H1 (cell line): ENCODE data around the gene CXCL12. TPM values are rescaled to one million over a fixed set of nuclear protein-coding genes. Genes with fewer than 3 reads are reported as not detected.

ENCODE experiments used
- CTCF ChIA-PET: fragments of 300-600 bp; sonication (Branson Sonifier 250); formaldehyde crosslinking; loops from one replicate; lab custom pipeline; 2021; ENCODE audit not compliant: partially characterized antibody; lab: Charles Lee
- POLR2A ChIA-PET: fragments of 300-600 bp; sonication (Branson Sonifier 250); formaldehyde crosslinking; loops from one replicate; lab custom pipeline; 2021; ENCODE audit warnings: inconsistent platforms; ENCODE audit not compliant: partially characterized antibody; lab: Charles Lee
- DNase-seq, 2 experiments: peaks; one replicate each; pipeline versions ENCODE4 v3.0.0 to v3.0.0-alpha.2; 2010 to 2022; ENCODE audit warnings: low spot score in 2 of 2, low read depth in 1 of 2, mixed read lengths in 1 of 2
- FAIRE-seq: peaks from 2 replicates; lab custom pipeline; 2011; peaks lifted over from hg19 to GRCh38; lab: Jason Lieb, UNC
- H2AFZ ChIP-seq: 2 replicates; pipeline ENCODE4 v1.8.1; 2012; ENCODE audit warnings: low read length, inconsistent platforms
- H2AK5ac ChIP-seq: 2 replicates; pipeline ENCODE4 v1.6.1; 2013; ENCODE audit warnings: low read depth, low read length
- H2BK120ac ChIP-seq: replicated peaks from 2 replicates; pipeline ENCODE3; 2013; ENCODE audit warnings: low read depth, low read length, inconsistent platforms
- H2BK12ac ChIP-seq: 2 replicates; pipeline ENCODE4 v1.6.1; 2013; ENCODE audit warnings: low read depth, low read length
- H2BK15ac ChIP-seq: 2 replicates; pipeline ENCODE4 v1.6.1; 2013; ENCODE audit warnings: low read length
- H2BK20ac ChIP-seq: 2 replicates; pipeline ENCODE4 v1.6.1; 2013; ENCODE audit warnings: low read length
- H2BK5ac ChIP-seq: 2 replicates; pipeline ENCODE4 v1.6.1; 2013; ENCODE audit warnings: low read depth, low read length
- H3K14ac ChIP-seq: 2 replicates; pipeline ENCODE4 v1.6.1; 2013; ENCODE audit warnings: inconsistent platforms; ENCODE audit not compliant: insufficient read length
- H3K18ac ChIP-seq: 2 replicates; pipeline ENCODE4 v1.6.1; 2013; ENCODE audit warnings: low read length; ENCODE audit errors: extremely low read depth
- H3K23ac ChIP-seq: 2 replicates; pipeline ENCODE4 v1.6.1; 2013; ENCODE audit warnings: inconsistent platforms; ENCODE audit not compliant: insufficient read length
- H3K23me2 ChIP-seq: 2 replicates; pipeline ENCODE4 v1.6.1; 2013; ENCODE audit warnings: low read depth, low read length
- H3K27ac ChIP-seq: 2 replicates; pipeline ENCODE4 v1.6.1; 2011; ENCODE audit warnings: low read depth, low read length, inconsistent platforms
- H3K27me3 ChIP-seq, 4 experiments: replicated peaks in 1 of 4; 1 replicate in 1 of 4; 2 replicates in 3 of 4; pipeline versions ENCODE4 v1.6.1 to v1.8.1; 2011 to 2013; ENCODE audit warnings: low read length in 3 of 4, mild to moderate bottlenecking in 3 of 4, inconsistent platforms in 2 of 4, mixed read lengths in 2 of 4, moderate library complexity in 1 of 4; ENCODE audit not compliant: control insufficient read depth in 3 of 4, insufficient read depth in 3 of 4; ENCODE audit errors: extremely low read depth in 1 of 4
- H3K36me3 ChIP-seq, 4 experiments: 2 replicates each; pipeline versions ENCODE4 v1.6.1 to v1.8.1; 2011 to 2013; ENCODE audit warnings: mild to moderate bottlenecking in 4 of 4, low read length in 3 of 4, moderate library complexity in 2 of 4, control low read depth in 1 of 4, inconsistent platforms in 1 of 4; ENCODE audit not compliant: insufficient read depth in 4 of 4, control insufficient read depth in 2 of 4
- H3K4ac ChIP-seq: replicated peaks from 2 replicates; pipeline ENCODE3; 2013; ENCODE audit warnings: low read length, low read depth, mixed read lengths, inconsistent platforms; ENCODE audit not compliant: insufficient read length
- H3K4me1 ChIP-seq, 4 experiments: replicated peaks in 1 of 4; 1 replicate in 1 of 4; 2 replicates in 3 of 4; pipeline versions ENCODE4 v1.6.1 to v1.8.1; 2011 to 2013; ENCODE audit warnings: low read length in 3 of 4, inconsistent platforms in 2 of 4, mixed read lengths in 1 of 4; ENCODE audit not compliant: insufficient read depth in 4 of 4, control insufficient read depth in 3 of 4
- H3K4me2 ChIP-seq, 2 experiments: 2 replicates each; pipeline versions ENCODE4 v1.6.1 to v1.8.1; 2011 to 2013; ENCODE audit warnings: low read depth in 2 of 2, low read length in 2 of 2, control low read depth in 1 of 2, inconsistent platforms in 1 of 2, mild to moderate bottlenecking in 1 of 2; ENCODE audit not compliant: insufficient read depth in 1 of 2
- H3K4me3 ChIP-seq, 4 experiments: fragments of 200-600, 300-600 bp in 1 of 4; sonication (generic), shearing (Covaris generic), sonication (Bioruptor Twin) in 1 of 4; 2 replicates each; pipeline versions ENCODE4 v1.5.1 to v1.8.1; 2011 to 2016; ENCODE audit warnings: low read length in 4 of 4, low read depth in 3 of 4, control low read depth in 2 of 4, inconsistent platforms in 2 of 4, mild to moderate bottlenecking in 2 of 4, mixed read lengths in 1 of 4, moderate library complexity in 1 of 4; ENCODE audit not compliant: insufficient read depth in 2 of 4; ENCODE audit errors: extremely low read depth in 1 of 4
- H3K56ac ChIP-seq: replicated peaks from 2 replicates; pipeline ENCODE3; 2013; ENCODE audit warnings: low read depth, mild to moderate bottlenecking, mixed read lengths, low read length, inconsistent platforms; ENCODE audit not compliant: insufficient read length
- H3K79me1 ChIP-seq: 2 replicates; pipeline ENCODE4 v1.6.1; 2013; ENCODE audit warnings: low read depth, low read length, control low read depth
- H3K79me2 ChIP-seq, 2 experiments: 2 replicates each; pipeline versions ENCODE4 v1.6.1 to v1.8.1; 2012 to 2013; ENCODE audit warnings: low read length in 2 of 2, mild to moderate bottlenecking in 2 of 2, inconsistent platforms in 1 of 2; ENCODE audit not compliant: insufficient read depth in 2 of 2, control insufficient read depth in 1 of 2
- H3K9ac ChIP-seq, 4 experiments: replicated peaks in 1 of 4; 1 replicate in 1 of 4; 2 replicates in 3 of 4; pipeline versions ENCODE4 v1.6.1 to v1.8.1; 2011 to 2013; ENCODE audit warnings: low read depth in 3 of 4, low read length in 3 of 4, control low read depth in 2 of 4, mild to moderate bottlenecking in 2 of 4, moderate library complexity in 2 of 4, inconsistent platforms in 1 of 4; ENCODE audit errors: extremely low read depth in 1 of 4
- H3K9me3 ChIP-seq, 2 experiments: 2 replicates each; pipeline versions ENCODE4 v1.6.1 to v1.8.1; 2012 to 2013; ENCODE audit warnings: mild to moderate bottlenecking in 2 of 2, moderate library complexity in 2 of 2, control low read depth in 1 of 2, inconsistent platforms in 1 of 2, low read depth in 1 of 2, low read length in 1 of 2, mixed read lengths in 1 of 2; ENCODE audit not compliant: insufficient read depth in 2 of 2
- H4K20me1 ChIP-seq, 2 experiments: replicated peaks in 1 of 2; 2 replicates each; pipeline versions ENCODE3 to v1.8.1; 2011 to 2013; ENCODE audit warnings: inconsistent platforms in 2 of 2, low read length in 2 of 2, mild to moderate bottlenecking in 1 of 2; ENCODE audit not compliant: insufficient read depth in 2 of 2, control insufficient read depth in 1 of 2
- H4K5ac ChIP-seq: 2 replicates; pipeline ENCODE4 v1.6.1; 2013; ENCODE audit warnings: low read length, low read depth, mixed read lengths, inconsistent platforms; ENCODE audit not compliant: insufficient read length
- H4K8ac ChIP-seq: 2 replicates; pipeline ENCODE4 v1.8.0; 2013; ENCODE audit warnings: mild to moderate bottlenecking, moderate library complexity, low read length, inconsistent platforms; ENCODE audit not compliant: insufficient read depth; ENCODE audit errors: extremely low read depth
- H4K91ac ChIP-seq: replicated peaks from 2 replicates; pipeline ENCODE3; 2013; ENCODE audit warnings: low read length, mixed read lengths, inconsistent platforms; ENCODE audit not compliant: insufficient read length
- BCL11A ChIP-seq, 2 experiments: IDR thresholded peaks; one replicate each; pipeline ENCODE4 v1.6.1; 2011; ENCODE audit warnings: low read depth in 2 of 2, low read length in 2 of 2, mild to moderate bottlenecking in 2 of 2
- CHD2 ChIP-seq: IDR thresholded peaks from 2 replicates; pipeline ENCODE4 v1.6.1; 2012; ENCODE audit warnings: low read length, improper control_type of control experiment
- KDM5A ChIP-seq: fragments of 200-600 bp; IDR thresholded peaks from 2 replicates; pipeline ENCODE4 v1.7.1; 2012; ENCODE audit warnings: mild to moderate bottlenecking, low read length, inconsistent platforms, mixed read lengths
- MAX ChIP-seq: IDR thresholded peaks from 2 replicates; pipeline ENCODE4 v1.6.1; 2012; ENCODE audit warnings: inconsistent platforms
- POU5F1 ChIP-seq: IDR thresholded peaks from 2 replicates; pipeline ENCODE4 v1.6.1; 2011; ENCODE audit warnings: low read depth, mild to moderate bottlenecking, low read length, moderate library complexity
- SIN3A ChIP-seq, 2 experiments: IDR thresholded peaks in 1 of 2; conservative IDR thresholded peaks in 1 of 2; 2 replicates each; pipeline ENCODE4 v1.6.1; 2011 to 2012; ENCODE audit warnings: low read length in 2 of 2, improper control_type of control experiment in 1 of 2, low read depth in 1 of 2, mild to moderate bottlenecking in 1 of 2
- SP4 ChIP-seq: IDR thresholded peaks from 2 replicates; pipeline ENCODE4 v1.6.1; 2012; ENCODE audit warnings: low read length, inconsistent platforms
- WGBS, 2 experiments: shearing (Covaris generic) in 1 of 2; methylation state at CpG; one replicate each; pipeline versions ENCODE4 v1.1.6 to v1.1.7; 2013 to 2015; ENCODE audit warnings: low lambda C conversion rate in 2 of 2, mixed read lengths in 2 of 2, inconsistent platforms in 1 of 2, low coverage in 1 of 2, missing lambda C conversion rate in 1 of 2; ENCODE audit not compliant: insufficient replicate concordance in 2 of 2, insufficient coverage in 1 of 2, insufficient read length in 1 of 2; ENCODE audit errors: extremely low coverage in 1 of 2, missing lambda C conversion rate in 1 of 2; 5-methylcytosine and 5-hydroxymethylcytosine counted together
- polyA plus RNA-seq, 7 experiments: library from polyadenylated mRNA; depleted of rRNA in 3 of 7; stranded (reverse) in 5 of 7; unstranded in 2 of 7; fragments of >200 nt in 5 of 7; fragments of 200-250 nt in 2 of 7; gene quantifications; 1 replicate in 5 of 7; 2 replicates in 1 of 7; 4 replicates in 1 of 7; pipeline versions ENCODE4 v1.2.1 to v1.2.3, GENCODE V29; 2011 to 2013; ENCODE audit warnings: missing spikeins in 2 of 7, mixed read lengths in 2 of 7
- total RNA-seq: library from RNA; stranded (reverse); fragmentation: NEBNext Ultra II Directional; extraction: Animal tissue kit (Norgen Biotek cat#: 25700); gene quantifications from 2 replicates; pipeline ENCODE4 v1.2.1, GENCODE V29; 2021
- TF ChIP-seq, protein P1 (sequence below): IDR thresholded peaks from 2 replicates; pipeline ENCODE4 v1.6.1; 2011; ENCODE audit warnings: low read length, improper control_type of control experiment

Gene CXCL12
- total and polyA plus RNA-seq, 2 of the 8 experiments (the other 6 are each of a cell fraction or from before 2014, with no cell fraction given): 51.4 to 53.8 TPM

DNA sequence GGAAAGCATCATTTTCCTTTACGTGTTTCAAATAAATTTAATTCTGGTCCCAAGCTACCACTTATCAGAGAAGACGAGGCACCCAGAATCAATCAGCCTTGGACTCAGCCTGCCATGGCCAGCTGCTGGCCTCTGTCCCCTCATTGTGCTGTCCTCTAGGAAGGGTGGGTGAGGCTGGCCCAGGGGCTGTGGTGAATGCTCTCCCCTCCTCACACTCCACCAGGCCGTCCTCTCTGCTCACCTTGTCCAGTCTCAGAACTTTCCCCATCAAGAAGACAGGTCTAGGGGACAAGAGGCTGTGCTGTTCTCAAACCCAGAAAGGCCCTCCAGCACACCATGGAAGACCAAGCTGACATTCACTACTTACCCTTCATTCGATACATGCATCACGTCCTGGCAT is 36.4 kb downstream of the CXCL12 start:
- ChIA-PET POLR2A (interaction anchor here (1.0 to 1.5 kb wide), 2 partner anchors 9 to 11 kb away, joined by 3 to 4 read pairs; no protein-coding TSS in a partner anchor), CTCF (interaction anchor here (1.1 to 5.0 kb wide), 10 partner anchors 10 to 70 kb away, joined by 3 to 43 read pairs (median 4); no protein-coding TSS in a partner anchor)
- Histone ChIP-seq H3K27ac (no peak overlapping the region), H3K56ac (no peak overlapping the region), H4K8ac (no peak overlapping the region; the same call in 1 of the 2 replicates), H4K91ac (no peak overlapping the region), H3K18ac (no peak overlapping the region), H2BK120ac (no peak overlapping the region), H2BK5ac (no peak overlapping the region), H2BK15ac (no peak overlapping the region), H3K23ac (no peak overlapping the region), H2BK12ac (no peak overlapping the region), H3K4ac (no peak overlapping the region), H3K4me3 (no peak overlapping the region), H3K79me2 (no peaks in the 10 kb centered on the region), H3K9me3 (no peaks in the 10 kb centered on the region), H3K14ac (no peak overlapping the region), H3K4me1 (peaks cover 0 to 5% (median 4%) of the 10 kb centered on the region in 4 experiments; a peak in 5 of 7 replicates), H2AFZ (no peak overlapping the region), H3K9ac (no peak overlapping the region), H3K36me3 (no peaks in the 10 kb centered on the region), H3K27me3 (no peaks in the 10 kb centered on the region), H2AK5ac (no peak overlapping the region), H2BK20ac (no peak overlapping the region), H3K79me1 (no peaks in the 10 kb centered on the region), H3K23me2 (no peaks in the 10 kb centered on the region), H4K20me1 (no peaks in the 10 kb centered on the region), H3K4me2 (no peak overlapping the region), H4K5ac (no peak overlapping the region)
- no peak for FAIRE-seq
- no peak for DNase-seq
- TF ChIP-seq MAX (no peak), KDM5A (no peak), CHD2 (no peak), BCL11A (IDR thresholded peaks at IDR 0.05; ENCODE audit: low read depth in 2 of 2, low read length in 2 of 2) (no peak), POU5F1 (no peak), SIN3A (conservative IDR thresholded peaks at IDR 0.05 in 1 of 2, IDR thresholded peaks at IDR 0.05 in 1 of 2; ENCODE audit: low read depth in 1 of 2, low read length in 2 of 2) (no peak), SP4 (no peak)
- TF ChIP-seq, protein P1, sequence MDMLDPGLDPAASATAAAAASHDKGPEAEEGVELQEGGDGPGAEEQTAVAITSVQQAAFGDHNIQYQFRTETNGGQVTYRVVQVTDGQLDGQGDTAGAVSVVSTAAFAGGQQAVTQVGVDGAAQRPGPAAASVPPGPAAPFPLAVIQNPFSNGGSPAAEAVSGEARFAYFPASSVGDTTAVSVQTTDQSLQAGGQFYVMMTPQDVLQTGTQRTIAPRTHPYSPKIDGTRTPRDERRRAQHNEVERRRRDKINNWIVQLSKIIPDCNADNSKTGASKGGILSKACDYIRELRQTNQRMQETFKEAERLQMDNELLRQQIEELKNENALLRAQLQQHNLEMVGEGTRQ: no peak
- 89% methylated on average over 5 of the region's 5 CpGs; no CpG with 5 or more reads in 1 of the 2 experiments for WGBS, 2 experiments
